DND-41 (cell line): ENCODE measurements around the gene ZNF668.

Source experiments
- EZH2 ChIP-seq: IDR thresholded peaks from 3 replicates; pipeline ENCODE4 v1.6.1; 2012; ENCODE audit warnings: borderline replicate concordance, low read depth, mild to moderate bottlenecking, moderate library complexity, low read length, inconsistent platforms; ENCODE audit not compliant: severe bottlenecking
- TF ChIP-seq, protein P1 (sequence below): IDR thresholded peaks from 2 replicates; pipeline ENCODE4 v1.5.1; 2012; ENCODE audit warnings: borderline replicate concordance, low read length, moderate library complexity, mild to moderate bottlenecking; ENCODE audit not compliant: poor library complexity, severe bottlenecking; ENCODE audit errors: extremely low read depth

DNA sequence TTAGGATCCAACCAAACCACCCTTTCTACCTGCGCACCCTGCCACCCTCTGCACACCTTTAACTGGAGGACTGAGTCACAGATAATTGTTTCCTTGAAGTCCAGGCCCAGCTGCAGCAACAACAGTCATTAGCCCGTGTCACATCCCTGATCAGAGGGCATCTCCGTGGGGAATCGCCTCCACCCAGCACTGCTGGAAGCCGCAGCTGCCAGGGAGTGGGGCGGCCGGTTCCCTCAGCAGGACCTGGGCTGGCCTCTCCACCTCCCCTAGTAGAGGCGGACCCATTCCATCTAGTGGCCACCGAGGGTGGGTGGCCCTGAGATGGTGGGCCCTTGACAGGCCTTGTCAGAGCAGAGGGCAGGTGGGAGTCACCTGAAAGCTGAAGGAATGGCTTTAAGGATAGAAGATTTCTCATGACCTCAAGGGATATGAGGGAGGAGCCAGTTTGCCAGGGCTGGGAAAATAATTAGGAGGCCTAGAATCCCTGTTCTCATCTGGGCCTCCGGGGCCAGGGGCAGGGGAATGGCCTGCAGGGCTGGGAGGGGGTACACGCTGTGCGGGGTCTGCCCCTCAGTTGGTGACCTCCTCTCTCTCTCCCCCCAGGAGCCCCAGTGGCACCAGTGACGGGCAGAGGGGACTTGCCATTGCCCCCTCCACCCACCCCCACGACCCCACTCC is 8.5 kb upstream of the ZNF668 start:
- TF ChIP-seq, protein P1, sequence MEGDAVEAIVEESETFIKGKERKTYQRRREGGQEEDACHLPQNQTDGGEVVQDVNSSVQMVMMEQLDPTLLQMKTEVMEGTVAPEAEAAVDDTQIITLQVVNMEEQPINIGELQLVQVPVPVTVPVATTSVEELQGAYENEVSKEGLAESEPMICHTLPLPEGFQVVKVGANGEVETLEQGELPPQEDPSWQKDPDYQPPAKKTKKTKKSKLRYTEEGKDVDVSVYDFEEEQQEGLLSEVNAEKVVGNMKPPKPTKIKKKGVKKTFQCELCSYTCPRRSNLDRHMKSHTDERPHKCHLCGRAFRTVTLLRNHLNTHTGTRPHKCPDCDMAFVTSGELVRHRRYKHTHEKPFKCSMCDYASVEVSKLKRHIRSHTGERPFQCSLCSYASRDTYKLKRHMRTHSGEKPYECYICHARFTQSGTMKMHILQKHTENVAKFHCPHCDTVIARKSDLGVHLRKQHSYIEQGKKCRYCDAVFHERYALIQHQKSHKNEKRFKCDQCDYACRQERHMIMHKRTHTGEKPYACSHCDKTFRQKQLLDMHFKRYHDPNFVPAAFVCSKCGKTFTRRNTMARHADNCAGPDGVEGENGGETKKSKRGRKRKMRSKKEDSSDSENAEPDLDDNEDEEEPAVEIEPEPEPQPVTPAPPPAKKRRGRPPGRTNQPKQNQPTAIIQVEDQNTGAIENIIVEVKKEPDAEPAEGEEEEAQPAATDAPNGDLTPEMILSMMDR: no peak
- TF ChIP-seq EZH2: no peak
